Fibroblast of peridontal ligament (primary cell): Measurements from ENCODE around the gene ZNF512B.
A peak's percentile ranks its signal among the peaks of the same experiment; 100 is the strongest.
"Not testable (repeated sequence)": the region's sequence is repeated elsewhere in the genome, so short reads cannot be mapped to it uniquely, and the experiment has no call there.

Source experiments
- DNase-seq: peaks from one replicate; pipeline ENCODE4 v3.0.0-alpha.2; 2010; ENCODE audit errors: extremely low read depth

Gene ZNF512B

GRCh38 chr20:63977739-63978276, 8.1 kb upstream of the ZNF512B start:
- DNase-seq, result peak; percentile 35

DNA sequence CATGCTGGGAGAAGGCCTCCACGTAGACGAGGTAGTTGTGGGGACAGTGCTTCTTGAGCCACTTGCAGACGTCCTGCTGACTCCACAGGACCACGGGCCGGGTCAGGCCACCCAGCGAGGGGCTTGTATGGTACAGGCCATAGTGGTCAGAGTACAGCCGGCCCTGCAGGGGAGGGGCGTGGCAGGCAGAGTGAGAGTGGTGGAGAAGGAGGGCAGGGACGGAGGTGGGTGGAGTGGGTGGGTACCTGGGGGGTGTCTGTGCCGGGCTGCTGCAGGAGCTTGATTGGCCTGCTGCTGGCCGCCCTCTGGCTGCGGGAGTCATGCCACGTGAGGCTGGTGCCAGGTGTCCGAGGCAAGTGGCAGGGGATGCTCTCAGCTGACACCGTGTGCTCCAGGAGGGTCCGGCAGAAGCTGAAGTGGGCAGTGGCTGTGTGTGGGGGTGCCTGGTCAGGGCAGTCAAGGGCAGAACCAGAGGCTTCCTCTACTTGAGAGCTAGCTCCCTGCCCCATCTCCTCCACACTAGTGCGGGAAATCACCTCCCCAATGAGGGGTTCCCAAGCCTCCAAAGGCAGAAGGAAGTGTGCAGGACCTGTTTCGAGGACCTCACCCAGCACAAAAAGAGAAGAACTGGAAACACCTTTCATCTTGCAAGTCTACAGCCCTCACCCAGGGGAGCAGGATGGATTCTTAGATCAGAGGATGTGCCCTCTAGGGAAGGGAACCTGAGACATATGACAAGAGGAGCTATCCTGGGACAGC, 7.4 kb upstream of the ZNF512B start:
- DNase-seq, result no peak

- not testable (repeated sequence) for DNase-seq
Measured at GRCh38 chr20:63976511-63976910, 6.8 kb upstream of the ZNF512B start.

GRCh38 chr20:63974402-63975200, 4.9 kb upstream of the ZNF512B start:
- no peak for DNase-seq

- DNase-seq, result peak; percentile 78
Measured at GRCh38 chr20:63973636-63974401, 4.1 kb upstream of the ZNF512B start.

DNA sequence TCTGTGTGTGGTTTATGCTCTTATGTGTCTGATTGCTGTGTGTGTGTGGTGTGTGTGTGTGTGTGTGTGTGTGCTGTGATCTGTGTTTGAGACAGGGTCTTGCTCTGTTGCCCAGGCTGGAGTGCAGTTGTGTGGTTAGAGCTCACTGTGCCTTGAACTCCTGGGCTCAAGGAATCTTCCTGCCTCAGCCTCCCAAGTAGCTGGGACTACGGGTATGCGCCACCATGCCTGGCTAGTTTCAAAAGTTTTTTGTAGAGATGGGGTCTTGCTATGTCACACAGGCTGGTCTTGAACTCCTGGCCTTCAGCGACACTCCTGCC, 3.4 kb upstream of the ZNF512B start:
- no peak for DNase-seq

- no peak for DNase-seq
Measured at GRCh38 chr20:63972312-63973159, 2.8 kb upstream of the ZNF512B start.

GRCh38 chr20:63971960-63972311, 2.2 kb upstream of the ZNF512B start:
- not testable (repeated sequence) for DNase-seq

- DNase-seq, result no peak
Measured at GRCh38 chr20:63970714-63971431, 1.1 kb upstream of the ZNF512B start.

- DNase-seq, result no peak
Measured at GRCh38 chr20:63968928-63969760, 586 bp downstream of the ZNF512B start.

GRCh38 chr20:63968136-63968927, 1.4 kb downstream of the ZNF512B start:
- DNase-seq, result no peak

DNA sequence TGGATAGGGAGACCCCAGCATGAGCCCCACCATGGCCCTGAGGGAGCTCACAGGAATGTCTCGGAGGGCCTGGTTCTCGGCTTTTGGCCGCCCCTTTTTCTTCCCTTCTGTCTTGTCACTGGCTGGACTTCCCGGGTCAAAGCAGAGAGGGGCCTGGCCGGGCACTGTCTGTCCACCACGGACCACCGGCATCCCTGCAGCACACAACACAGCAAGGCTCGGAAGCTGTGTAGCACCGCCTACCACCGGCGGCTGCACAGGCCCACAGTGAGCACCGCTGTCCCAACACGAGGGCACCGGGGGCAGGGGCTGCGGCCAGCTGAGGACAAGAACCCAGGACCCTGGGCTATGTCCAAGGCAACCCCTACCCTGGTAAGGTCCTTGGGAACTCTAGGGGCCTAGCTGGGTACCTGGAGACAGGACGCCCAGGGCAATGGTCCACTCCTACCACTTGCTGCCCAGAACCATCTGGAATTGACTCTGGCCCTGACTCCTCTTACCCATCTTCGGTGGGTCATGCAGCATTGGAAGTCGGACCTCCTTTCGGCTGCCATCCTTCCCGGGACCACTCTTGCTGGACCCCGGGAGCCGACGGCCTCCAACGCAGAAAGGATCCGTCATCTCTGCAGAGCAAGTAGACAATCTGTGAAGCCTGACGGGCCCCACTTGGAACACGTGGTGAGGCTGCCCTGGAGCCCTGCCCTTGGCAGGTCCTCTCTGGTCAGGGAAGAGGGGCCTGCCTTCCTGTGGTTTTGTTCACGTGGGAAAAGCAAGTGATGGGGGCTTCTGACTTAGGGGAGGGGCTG, 2.2 kb downstream of the ZNF512B start:
- DNase-seq, result no peak

GRCh38 chr20:63966944-63967322, 2.8 kb downstream of the ZNF512B start:
- DNase-seq, result no peak

DNA sequence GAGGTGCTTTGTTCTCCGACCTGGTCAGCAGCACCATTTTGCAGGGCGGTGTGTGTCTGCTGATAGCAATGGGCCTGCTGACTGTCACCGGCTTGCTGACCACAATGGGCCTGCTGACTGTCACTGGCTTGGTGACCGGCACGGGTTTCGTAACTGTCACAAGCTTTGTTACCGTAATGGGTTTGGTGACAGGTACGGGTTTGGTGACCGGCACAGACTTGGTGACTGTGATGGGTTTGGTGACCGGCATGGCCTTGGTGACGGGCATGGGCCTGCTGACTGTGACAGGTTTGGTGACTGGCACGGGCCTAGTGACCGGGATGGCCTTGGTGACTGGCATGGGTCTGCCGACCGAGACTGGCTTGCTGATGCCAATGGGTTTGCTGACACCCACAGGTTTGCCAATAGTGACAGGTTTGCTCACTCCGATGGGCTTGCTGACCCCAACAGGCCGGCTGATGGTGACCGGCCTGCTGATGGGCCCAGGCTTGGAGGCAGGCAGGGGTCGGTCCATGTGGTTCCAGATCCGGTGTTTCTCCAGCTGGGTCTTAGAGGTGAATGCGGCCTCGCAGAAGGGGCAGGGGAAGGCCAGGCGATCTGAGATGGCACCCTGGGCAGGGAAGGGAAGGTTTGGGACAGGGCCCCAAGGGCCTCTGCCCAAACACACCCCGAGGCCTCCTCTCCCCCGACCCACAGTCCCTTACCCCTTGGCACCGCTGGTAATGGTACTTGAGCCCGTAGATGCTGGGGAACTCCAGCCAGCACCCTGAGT, 3.4 kb downstream of the ZNF512B start:
- DNase-seq, result no peak

- DNase-seq, result no peak
Measured at GRCh38 chr20:63964412-63964811, 5.3 kb downstream of the ZNF512B start.

DNA sequence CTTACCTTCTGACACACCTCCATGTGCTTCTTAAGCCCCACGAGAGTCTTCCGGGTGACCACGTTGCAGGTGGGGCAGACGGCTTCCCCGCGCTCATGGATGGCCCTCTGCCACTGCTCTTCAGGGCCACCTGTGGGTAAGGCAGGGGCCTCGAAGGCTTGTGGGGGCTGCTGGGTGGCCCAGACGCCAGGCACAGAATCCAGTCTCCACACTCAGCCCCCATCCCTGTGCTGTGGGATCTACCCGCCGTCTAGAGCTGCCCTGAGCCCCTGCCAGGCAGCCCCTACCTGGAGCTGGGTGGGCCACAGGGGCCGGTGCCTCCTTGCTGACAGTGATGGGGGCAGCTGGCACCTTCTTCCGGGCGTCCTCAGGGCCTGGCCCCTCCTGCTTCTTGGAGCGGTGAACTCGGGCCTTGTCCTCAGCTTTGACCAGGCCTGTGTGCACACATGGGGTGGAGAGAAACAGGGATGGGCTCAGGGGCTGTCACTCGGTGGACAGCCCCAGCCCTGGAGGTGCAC, 5.9 kb downstream of the ZNF512B start:
- DNase-seq, result no peak

DNA sequence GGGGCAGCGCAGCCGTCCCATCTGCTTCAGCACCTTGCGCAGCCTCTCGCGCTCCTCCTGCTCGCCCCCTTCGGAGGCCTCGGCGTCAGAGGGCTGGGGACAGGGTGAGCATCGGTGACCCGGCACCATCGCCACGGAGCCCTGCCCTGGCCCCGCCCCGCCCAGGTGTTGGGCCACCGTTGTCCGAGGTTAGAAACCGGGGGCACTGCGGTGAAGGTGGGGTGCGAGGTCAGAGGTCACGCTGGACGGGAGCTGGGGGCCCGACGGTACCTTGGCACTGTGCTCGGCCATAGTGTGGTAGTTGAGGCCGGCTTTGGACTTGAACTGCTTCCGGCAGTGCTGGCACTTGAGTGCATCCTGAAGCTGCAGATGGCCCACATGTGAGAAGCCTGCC, 6.4 kb downstream of the ZNF512B start:
- DNase-seq, result no peak
